ENCODE data around the gene CITED1.

CITED1 gene

GRCh38 chrX:72271812-72272211 lies 33.9 kb downstream of the CITED1 start:
- DNase-seq (ENCODE audit: low spot score) = no peak
- H3K27ac ChIP-seq = no peak overlapping the region
- ChIA-PET CTCF (no interaction called here), POLR2A (ENCODE audit: low non-redundant PET) (no interaction called here)
- no peak for TF ChIP-seq CTCF (conservative IDR thresholded peaks at IDR 0.05; ENCODE audit: low read depth)

- ChIA-PET CTCF (no interaction called here), POLR2A (ENCODE audit: low non-redundant PET) (no interaction called here)
- no peak for DNase-seq (ENCODE audit: low spot score)
- TF ChIP-seq CTCF (conservative IDR thresholded peaks at IDR 0.05; ENCODE audit: low read depth) = no peak
- H3K27ac ChIP-seq = peak overlapping the region; percentile 58
Measured at GRCh38 chrX:72271091-72271788, 34.5 kb downstream of the CITED1 start.

- POLR2A ChIA-PET (ENCODE audit: low non-redundant PET) = no interaction called here
- CTCF ChIA-PET = no interaction called here
- peak overlapping the region; percentile 58 for H3K27ac ChIP-seq
- no peak for TF ChIP-seq CTCF (conservative IDR thresholded peaks at IDR 0.05; ENCODE audit: low read depth)
- no peak for DNase-seq (ENCODE audit: low spot score)
Measured at GRCh38 chrX:72270316-72270866, 35.3 kb downstream of the CITED1 start.

- ChIA-PET POLR2A (ENCODE audit: low non-redundant PET) (no interaction called here), CTCF (no interaction called here)
- no peak for DNase-seq (ENCODE audit: low spot score)
- H3K27ac ChIP-seq = peak overlapping the region; percentile 58
- TF ChIP-seq CTCF (conservative IDR thresholded peaks at IDR 0.05; ENCODE audit: low read depth) = no peak
Measured at GRCh38 chrX:72269671-72270251, 36.0 kb downstream of the CITED1 start.

- CTCF ChIA-PET = no interaction called here
- no peak for TF ChIP-seq CTCF (conservative IDR thresholded peaks at IDR 0.05; ENCODE audit: low read depth)
- peak overlapping the region; percentile 58; the same call in 1 of the 2 replicates for H3K27ac ChIP-seq
- POLR2A ChIA-PET (ENCODE audit: low non-redundant PET) = no interaction called here
- DNase-seq (ENCODE audit: low spot score) = no peak
Measured at GRCh38 chrX:72268597-72269365, 36.9 kb downstream of the CITED1 start.

- ChIA-PET POLR2A (ENCODE audit: low non-redundant PET) (no interaction called here), CTCF (no interaction called here)
- TF ChIP-seq CTCF (conservative IDR thresholded peaks at IDR 0.05; ENCODE audit: low read depth) = no peak
- no peak for DNase-seq (ENCODE audit: low spot score)
- no peak overlapping the region for H3K27ac ChIP-seq
Measured at GRCh38 chrX:72265263-72265662, 40.5 kb downstream of the CITED1 start.
